ENCODE measurements around the gene PHKG2.

The PHKG2 gene

DNA sequence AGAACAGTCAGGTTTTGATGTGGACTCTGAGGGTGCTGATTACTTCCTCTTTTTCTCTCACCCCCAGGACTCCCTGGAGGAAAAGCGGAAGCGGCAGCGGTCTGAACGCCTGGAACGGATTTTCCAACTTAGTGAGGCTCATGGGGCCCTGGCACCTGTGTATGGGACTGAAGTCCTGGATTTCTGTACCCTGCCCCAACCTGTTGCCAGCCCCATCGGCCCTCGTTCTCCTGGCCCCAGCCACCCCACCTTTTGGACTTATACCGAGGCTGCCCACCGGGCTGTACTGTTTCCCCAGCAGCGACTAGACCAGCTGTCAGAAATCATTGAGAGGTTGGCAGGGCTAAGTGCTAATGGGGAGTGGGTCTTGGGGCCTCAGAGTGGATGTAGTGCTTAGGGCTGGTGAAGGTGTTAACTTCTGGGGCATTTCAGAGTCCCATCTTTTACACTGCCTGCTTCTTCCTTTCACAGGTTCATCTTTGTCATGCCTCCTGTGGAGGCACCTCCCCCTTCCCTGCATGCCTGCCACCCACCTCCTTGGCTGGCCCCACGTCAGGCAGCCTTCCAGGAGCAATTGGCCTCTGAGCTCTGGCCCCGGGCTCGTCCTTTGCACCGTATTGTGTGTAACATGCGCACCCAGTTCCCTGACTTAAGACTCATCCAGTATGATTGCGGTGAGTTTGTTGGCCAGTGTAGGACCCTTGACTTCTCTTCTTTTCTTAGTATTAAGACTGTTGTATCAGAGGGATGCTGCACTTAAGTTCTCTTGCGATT, 19.1 kb upstream of the PHKG2 start:
- DNase-seq (ENCODE audit: low read depth in 3 of 3) = no peak

DNA sequence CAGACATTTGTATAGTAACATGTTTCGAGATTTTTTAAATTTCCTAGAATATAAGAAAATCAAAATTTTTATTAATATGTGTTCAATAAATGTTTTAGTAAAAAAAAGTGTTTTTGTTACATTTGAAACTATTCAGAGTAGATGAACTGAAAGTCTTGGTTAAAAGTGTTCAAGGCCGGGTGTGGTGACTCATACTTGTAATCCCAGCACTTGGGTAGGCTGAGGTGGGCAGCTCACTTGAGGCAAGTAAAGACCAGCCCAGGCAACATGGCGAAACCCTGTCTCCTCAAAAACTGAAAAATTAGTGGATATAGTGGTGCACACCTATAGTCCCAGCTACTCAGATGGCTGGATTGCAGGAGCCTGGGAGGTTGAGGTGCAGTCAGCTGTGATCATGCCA, 16.8 kb upstream of the PHKG2 start:
- DNase-seq (ENCODE audit: low read depth in 3 of 3) = no peak

DNA sequence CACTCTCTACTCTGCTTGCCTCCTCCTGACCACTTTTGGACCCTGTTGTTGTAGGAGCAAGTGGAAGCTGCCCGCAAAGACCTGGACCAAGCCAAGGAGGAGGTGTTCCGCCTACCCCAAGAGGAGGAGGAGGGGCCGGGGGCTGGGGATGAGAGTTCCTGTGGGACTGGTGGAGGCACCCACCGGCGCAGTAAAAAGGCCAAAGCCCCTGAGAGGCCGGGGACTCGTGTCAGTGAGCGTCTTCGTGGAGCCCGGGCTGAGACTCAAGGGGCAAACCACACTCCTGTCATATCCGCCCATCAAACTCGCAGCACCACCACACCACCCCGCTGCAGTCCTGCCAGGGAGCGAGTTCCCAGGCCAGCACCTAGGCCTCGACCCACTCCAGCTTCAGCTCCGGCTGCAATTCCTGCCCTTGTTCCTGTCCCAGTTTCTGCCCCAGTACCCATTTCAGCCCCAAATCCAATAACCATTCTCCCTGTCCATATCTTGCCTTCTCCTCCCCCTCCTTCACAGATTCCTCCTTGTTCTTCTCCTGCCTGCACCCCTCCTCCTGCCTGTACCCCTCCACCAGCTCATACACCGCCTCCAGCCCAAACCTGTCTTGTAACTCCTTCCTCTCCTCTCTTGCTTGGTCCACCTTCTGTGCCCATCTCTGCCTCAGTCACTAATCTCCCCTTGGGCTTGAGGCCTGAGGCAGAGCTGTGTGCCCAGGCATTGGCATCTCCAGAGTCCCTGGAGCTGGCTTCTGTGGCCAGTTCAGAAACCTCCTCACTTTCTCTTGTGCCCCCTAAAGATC, 11.0 kb upstream of the PHKG2 start:
- DNase-seq (ENCODE audit: low read depth in 3 of 3) = no peak

DNA sequence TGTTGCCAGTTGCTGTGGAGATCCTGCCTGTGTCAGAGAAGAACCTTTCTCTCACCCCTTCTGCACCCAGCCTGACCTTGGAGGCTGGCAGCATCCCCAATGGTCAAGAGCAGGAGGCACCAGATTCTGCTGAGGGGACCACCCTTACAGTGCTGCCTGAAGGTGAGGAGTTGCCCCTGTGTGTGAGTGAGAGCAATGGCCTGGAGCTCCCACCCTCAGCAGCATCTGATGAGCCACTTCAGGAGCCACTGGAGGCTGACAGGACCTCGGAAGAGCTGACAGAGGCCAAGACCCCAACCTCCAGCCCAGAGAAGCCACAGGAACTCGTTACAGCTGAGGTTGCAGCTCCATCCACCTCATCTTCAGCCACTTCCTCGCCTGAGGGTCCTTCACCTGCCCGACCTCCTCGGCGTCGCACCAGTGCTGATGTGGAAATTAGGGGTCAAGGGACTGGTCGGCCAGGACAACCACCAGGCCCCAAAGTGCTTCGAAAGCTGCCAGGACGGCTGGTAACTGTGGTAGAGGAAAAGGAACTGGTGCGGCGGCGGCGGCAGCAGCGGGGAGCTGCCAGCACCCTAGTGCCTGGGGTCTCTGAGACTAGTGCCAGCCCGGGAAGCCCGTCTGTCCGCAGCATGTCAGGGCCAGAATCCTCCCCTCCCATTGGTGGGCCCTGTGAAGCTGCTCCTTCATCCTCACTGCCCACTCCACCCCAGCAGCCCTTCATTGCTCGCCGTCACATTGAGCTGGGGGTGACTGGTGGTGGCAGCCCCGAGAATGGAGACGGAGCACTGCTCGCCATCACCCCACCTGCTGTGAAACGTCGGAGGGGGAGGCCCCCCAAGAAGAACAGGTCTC, 10.2 kb upstream of the PHKG2 start:
- DNase-seq (ENCODE audit: low read depth in 3 of 3) = no peak

DNA sequence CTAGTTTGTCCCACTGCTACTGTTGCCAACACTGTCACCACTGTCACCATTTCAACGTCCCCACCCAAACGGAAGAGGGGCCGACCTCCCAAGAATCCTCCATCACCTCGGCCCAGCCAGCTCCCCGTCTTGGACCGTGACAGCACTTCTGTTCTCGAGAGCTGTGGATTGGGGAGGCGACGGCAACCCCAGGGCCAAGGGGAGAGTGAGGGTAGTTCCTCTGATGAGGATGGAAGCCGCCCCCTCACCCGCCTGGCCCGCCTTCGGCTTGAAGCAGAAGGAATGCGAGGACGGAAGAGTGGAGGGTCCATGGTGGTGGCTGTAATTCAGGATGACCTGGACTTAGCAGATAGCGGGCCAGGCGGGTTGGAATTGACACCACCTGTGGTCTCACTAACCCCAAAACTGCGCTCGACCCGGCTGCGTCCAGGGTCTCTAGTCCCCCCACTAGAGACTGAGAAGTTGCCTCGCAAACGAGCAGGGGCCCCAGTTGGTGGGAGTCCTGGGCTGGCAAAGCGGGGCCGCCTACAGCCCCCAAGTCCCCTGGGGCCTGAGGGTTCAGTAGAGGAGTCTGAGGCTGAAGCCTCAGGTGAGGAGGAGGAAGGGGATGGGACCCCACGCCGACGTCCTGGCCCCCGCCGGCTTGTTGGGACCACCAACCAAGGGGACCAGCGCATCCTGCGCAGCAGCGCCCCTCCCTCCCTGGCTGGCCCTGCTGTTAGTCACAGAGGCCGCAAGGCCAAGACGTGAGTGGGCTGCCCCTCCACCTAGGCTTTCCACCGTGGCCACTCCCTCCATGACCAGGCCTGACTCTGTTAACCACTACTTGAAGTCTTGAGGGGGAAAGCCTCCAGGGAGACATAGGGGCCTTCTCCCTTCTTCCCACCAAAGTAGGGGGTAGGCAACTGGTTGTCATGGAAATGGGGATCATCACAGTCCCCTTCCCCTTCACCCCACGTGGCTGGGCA, 9.0 kb upstream of the PHKG2 start:
- DNase-seq (ENCODE audit: low read depth in 3 of 3) = no peak

DNA sequence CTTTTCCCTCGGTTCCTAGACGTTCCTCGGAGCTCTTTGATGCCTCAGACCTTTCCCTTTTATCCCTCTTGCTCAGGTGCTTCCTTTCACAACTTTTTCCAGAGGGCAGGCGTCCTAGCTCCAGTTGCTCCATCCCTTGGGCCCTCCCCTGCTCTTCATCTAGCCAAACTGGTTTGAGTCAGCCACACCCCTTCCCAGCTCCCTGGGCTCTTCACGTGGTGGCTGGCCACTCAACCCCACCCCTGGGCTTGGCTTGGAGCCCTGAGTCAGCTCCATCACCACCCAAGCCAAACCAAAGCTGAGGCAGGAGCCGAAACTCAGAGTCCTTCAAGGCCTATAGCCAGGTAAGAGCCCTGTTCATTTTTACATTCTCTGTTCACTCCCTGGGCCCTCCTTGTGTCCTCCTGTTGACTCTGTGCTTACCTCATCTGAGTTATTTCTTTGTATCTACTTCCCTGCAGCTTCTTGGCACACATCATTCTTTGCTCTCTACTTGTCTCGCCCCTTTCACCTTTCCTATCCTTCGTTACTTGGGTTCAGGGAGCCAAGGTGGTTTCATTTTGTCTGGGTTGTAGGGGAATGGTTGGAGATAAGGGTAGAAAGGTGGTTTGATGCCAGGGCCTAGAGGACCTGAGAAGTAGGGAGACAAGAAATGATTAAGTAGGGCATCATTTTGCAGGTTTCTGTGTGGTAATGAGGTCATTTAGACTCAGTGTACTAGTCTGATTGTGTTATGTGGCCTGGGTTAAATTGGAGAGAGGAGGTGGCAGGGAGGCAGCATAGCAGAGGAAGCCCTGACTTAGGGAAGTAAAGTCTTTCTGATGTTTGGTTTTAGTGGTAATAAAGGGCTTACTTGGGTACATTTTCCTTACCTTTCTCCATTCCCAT, 7.6 kb upstream of the PHKG2 start:
- no peak for DNase-seq (ENCODE audit: low read depth in 3 of 3)

DNA sequence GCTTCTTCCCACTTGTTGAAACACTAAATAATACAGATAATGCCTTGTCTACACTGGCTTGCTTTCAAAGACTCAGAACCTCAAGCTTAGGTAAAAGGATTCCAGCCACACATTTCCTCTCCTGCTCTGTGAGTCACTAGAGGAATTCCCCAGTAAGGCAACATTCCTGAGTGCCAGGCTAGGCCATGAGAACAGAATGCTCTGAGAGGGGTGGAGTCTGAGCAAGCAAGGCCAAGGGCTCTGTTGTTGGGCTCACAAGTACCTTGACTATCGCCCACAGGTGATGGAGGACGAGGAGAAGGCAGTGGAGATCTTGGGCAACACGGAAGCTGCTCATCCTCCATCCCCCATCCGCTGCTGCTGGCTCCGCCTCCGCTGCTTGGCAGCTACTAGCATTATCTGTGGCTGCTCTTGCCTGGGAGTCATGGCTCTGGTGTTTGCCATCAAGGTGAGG, 6.7 kb upstream of the PHKG2 start:
- no peak for DNase-seq (ENCODE audit: low read depth in 3 of 3)

DNA sequence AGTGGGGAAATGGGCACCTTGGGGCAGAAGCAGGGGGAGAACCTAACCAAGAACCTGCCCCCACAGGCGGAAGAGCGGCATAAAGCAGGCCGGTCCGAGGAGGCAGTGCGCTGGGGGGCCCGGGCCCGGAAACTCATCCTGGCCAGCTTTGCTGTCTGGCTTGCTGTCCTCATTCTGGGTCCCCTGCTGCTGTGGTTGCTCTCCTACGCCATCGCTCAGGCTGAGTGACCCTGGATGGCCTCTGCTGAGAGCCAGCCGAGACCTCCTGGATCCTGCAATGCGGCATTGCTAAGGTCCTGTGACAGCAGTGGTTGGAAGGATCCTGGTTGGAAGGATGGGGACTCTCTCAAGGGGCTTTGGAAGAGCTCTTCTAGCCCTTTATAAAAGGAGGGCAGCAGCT, 4.5 kb upstream of the PHKG2 start:
- no peak for DNase-seq (ENCODE audit: low read depth in 3 of 3)

DNA sequence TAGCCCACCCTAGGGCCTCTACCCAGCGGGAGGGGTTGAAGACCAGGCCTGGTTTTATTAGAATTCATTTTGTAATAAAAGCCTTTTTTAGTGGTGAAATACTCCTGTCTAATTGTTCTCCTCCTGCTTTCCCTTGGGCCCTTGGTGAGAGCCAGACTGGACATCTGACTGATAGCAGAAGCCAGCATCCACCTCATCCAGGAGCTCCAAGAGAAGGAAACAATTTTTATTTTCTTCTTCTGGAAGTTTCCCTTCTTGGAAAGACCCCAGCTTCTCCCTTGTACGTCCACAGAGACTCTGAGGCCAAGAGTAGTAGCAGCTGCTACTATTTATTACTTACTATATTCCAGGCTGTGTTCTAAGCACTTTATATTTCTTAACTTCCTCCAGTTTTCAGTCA, 4.0 kb upstream of the PHKG2 start:
- no peak for DNase-seq (ENCODE audit: low read depth in 3 of 3)

DNA sequence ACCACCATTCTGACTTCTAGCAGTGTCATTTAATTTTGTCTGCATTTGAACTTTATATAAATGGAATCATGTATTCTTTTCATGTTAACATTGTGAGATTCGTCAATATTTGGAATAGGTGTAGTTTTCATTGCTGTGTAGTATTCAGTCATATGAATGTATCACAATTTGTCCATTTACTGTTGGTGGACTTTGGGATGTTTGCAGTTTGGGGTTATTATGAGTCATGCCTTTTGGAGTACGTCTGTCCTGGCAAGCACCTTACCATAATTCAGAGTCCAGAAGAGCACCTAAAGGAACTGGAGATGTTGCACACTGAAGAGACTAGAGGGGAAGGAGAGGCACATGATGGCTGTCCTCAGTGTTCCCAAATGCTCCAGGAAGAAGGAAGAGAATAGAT, 3.1 kb upstream of the PHKG2 start:
- DNase-seq (ENCODE audit: low read depth in 3 of 3) = no peak

DNA sequence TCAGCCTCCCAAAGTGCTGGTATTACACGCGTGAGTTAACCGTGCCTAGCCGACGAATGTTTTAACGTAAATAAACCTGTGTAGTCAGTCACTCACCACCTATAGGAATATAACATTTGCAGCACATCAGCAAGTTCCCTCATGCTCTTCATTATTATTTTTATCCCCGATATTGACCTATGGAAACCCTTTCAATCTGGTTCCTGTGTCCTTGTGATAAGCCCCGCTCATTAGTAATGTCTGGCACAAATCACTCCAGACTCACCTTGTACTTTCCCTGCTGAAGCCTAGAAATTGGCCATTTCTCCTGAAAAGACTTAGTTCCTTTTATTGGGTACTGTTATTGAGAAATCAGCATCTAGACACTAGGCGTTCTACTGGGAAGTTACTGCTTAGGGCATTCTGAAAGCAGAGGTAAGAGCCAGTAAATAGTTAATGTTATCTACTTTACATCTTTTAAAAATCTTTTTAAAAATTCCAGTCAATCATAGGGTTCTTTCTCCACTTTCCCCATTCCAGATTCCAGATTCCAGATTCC, 1.5 kb upstream of the PHKG2 start:
- no peak for DNase-seq (ENCODE audit: low read depth in 3 of 3)

DNA sequence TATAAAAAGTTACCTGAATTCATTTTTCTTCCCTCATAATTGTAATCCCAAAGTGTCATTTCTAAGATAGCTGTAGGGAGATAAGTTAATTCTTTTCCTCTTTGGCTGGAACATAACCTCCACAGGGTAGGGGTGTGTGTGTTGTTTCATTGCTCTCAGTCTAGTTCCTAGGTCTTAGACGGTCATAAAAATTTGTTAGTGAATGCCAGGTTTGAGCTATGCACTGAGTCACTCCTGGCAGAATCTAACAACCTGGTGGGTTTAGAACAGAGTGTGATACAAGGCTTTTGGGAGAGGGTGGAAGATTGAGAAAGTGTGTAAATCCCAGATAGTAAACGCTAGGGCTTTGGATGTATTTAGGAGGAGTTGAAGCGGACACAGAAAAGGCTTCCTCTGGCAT, 894 bp upstream of the PHKG2 start:
- no peak for DNase-seq (ENCODE audit: low read depth in 3 of 3)

DNA sequence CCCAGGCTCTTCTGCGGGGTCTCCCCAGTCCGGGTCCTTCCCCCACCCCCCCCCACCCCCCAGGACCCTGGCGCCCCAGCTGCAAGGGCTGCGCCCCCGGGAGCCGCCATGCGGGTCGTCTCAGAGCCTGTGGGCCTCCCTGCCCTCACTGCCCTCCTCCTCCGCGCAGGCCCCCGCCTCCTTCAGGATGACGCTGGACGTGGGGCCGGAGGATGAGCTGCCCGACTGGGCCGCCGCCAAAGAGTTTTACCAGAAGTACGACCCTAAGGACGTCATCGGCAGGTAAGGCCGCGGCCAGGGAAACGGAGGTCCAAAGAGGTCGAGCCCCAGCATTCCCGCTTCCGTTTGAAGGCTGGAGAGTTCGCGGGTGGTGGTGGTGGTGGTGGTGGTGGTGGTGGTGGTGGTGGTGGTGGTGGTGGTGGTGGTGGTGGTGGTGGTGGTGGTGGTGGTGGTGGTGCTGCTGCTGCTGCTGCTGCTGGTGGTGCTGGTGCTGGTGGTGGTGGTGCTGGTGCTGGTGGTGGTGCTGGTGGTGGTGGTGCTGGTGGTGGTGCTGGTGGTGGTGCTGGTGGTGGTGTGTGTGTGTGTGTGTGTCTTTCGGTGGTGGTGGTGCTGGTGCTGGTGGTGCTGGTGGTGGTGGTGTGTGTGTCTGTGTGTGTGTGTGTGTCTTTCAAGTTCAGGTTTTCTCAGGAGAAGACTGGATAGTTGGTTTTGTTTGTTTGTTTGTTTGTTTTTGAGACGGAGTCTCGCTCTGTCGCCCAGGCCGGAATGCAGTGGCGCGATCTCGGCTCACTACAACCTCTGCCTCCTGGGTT, 615 bp downstream of the PHKG2 start:
- DNase-seq (ENCODE audit: low read depth in 3 of 3) = peak in 1 of 3 experiments; percentile 21

DNA sequence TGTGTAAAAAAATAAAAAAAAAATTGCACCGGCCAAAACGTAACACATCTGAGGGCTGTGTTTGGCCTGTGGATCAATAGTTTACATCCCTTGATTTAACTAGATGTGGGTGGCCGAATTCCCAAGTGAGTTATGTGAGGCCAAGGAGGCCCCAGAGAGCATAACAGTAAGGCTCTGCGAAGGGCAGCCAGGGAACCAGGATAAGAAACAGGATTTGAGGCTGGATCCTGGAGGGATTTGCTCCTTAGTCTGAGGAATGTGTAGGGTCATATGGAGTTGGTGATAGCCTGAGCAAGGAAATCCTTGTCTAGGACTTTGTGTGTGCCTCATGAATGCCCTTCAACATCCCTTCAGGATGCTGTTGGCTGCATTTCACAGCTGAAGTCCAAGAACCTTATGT, 2.0 kb downstream of the PHKG2 start:
- DNase-seq (ENCODE audit: low read depth in 3 of 3) = no peak

DNA sequence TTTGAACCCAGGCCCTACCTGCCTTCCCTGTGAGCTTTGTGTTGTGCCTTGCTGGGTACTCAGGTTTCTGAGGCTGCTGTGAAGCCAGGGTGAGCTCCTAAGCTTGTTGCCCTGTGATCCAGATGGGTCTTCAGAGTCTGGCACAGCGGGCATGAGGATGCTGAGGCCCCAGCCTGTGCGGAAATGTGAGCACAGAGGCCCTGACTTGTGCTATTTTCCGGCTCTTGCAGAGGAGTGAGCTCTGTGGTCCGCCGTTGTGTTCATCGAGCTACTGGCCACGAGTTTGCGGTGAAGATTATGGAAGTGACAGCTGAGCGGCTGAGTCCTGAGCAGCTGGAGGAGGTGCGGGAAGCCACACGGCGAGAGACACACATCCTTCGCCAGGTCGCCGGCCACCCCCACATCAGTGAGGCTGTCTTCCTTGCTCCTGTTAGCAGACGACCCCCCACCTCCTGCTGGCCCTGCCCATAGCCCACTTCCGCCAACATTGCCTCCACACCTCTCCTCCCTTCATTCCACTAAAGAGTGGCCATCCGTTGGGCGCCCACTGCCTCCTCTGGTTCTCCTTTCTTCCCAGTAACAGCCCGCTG, 2.7 kb downstream of the PHKG2 start:
- no peak for DNase-seq (ENCODE audit: low read depth in 3 of 3)

DNA sequence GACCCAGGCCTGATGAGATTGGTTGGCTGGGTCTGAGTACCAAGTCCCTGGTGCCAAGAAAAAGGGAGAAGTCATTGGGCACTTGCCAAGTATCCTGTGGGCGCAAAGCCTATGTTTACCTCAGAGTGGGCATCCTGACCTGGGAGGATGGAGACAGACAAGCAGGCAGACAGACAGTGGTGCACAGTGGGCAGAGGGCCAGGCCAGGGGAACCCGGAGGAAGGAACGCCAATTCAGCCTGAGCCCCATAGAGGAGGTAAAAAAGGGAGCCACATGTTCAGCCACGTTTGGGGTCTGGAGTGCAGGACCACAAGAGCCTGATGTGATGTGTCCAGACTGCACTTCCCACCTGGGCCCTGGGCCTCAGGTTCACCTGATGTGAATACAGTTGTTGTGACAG, 5.4 kb downstream of the PHKG2 start:
- no peak for DNase-seq (ENCODE audit: low read depth in 3 of 3)

DNA sequence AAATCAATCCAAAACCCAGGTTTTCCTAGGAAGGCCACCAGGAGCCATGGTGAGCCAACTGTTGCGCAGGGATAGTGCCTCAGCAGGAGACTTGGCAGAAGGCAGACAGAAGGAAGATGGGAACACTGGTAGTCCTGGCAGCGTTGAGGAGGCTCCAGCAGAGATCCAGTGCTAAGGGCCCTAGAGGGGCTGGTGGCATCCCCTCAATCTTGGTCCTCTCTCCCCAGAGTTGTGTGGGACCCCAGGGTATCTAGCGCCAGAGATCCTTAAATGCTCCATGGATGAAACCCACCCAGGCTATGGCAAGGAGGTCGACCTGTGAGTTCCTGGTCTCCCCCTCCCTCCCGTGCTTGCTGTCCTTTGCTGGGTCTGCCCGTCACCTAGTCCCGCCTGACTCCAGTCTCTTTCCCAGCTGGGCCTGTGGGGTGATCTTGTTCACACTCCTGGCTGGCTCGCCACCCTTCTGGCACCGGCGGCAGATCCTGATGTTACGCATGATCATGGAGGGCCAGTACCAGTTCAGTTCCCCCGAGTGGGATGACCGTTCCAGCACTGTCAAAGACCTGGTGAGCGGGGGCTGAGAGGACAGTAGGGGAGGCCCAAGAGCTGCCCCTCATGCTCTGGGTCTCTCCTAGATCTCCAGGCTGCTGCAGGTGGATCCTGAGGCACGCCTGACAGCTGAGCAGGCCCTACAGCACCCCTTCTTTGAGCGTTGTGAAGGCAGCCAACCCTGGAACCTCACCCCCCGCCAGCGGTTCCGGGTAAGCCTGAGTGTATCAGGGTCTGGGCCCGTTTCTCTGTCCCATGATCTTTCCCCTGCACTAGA, 7.9 kb downstream of the PHKG2 start:
- DNase-seq (ENCODE audit: low read depth in 3 of 3) = no peak

DNA sequence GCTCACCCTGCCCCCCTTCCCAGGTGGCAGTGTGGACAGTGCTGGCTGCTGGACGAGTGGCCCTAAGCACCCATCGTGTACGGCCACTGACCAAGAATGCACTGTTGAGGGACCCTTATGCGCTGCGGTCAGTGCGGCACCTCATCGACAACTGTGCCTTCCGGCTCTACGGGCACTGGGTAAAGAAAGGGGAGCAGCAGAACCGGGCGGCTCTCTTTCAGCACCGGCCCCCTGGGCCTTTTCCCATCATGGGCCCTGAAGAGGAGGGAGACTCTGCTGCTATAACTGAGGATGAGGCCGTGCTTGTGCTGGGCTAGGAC, 8.5 kb downstream of the PHKG2 start:
- no peak for DNase-seq (ENCODE audit: low read depth in 3 of 3)
